Mucosa of descending colon (tissue), 3 donors: ENCODE data around the gene HPN. TPM values are rescaled to one million over a fixed set of nuclear protein-coding genes. Genes with fewer than 3 reads are reported as not detected.
A peak's percentile ranks its signal among the peaks of the same experiment; 100 is the strongest.
"Not testable (repeated sequence)": the region's sequence is repeated elsewhere in the genome, so short reads cannot be mapped to it uniquely, and the experiment has no call there.

Experiments used
- ATAC-seq: fragments of 200-7000 bp; cut with Tn5 transposase; one replicate; pipeline ENCODE4 v1.9.1; 2020; ENCODE audit warnings: mild to moderate bottlenecking, moderate library complexity
- DNase-seq, 3 donors: peaks; one replicate each; pipeline ENCODE4 v3.0.0-alpha.2; 2020
- H3K36me3 ChIP-seq: fragments of 200-600 bp; one replicate; pipeline ENCODE4 v1.8.0; 2021; ENCODE audit warnings: low read depth, mild to moderate bottlenecking
- H3K4me1 ChIP-seq: fragments of 200-600 bp; one replicate; pipeline ENCODE4 v1.8.0; 2021; ENCODE audit warnings: low read depth, mild to moderate bottlenecking
- H3K4me3 ChIP-seq: fragments of 200-600 bp; one replicate; pipeline ENCODE4 v1.8.0; 2021; ENCODE audit warnings: mild to moderate bottlenecking
- H3K9me3 ChIP-seq: fragments of 200-600 bp; one replicate; pipeline ENCODE4 v1.8.0; 2021; ENCODE audit warnings: mild to moderate bottlenecking
- CTCF ChIP-seq: fragments of 200-600 bp; IDR thresholded peaks from one replicate; pipeline ENCODE4 v1.8.0; 2022; ENCODE audit warnings: antibody characterized with exemption, mild to moderate bottlenecking
- intact Hi-C, 2 donors: fragments of 100-400 bp; cut with DNase I in 1 of 2; cut with micrococcal nuclease in 1 of 2; formaldehyde crosslinking; loops; one replicate each; pipeline versions ENCODE4 v1.11.0 to v1.11.1; 2022; cut with DNase I, micrococcal nuclease
- total RNA-seq, 3 donors: library from RNA; stranded (reverse); fragmentation: NEBNext Ultra II Directional in 2 of 3; extraction: Animal tissue kit (Norgen Biotek cat#: 25700) in 2 of 3; gene quantifications; one replicate each; pipeline versions ENCODE4 v1.2.1 to v1.2.4, GENCODE V29; 2021 to 2023
- donor health status: DM: no; HTN: no; CAD: no; lungs with moderate emphysema.
- donor health status: DM: no; HTN: no; CAD: no.
- donor health status: DM: no; HTN: yes; CAD: no.

Gene HPN
- total RNA-seq, 3 donors from 2014 or later, result 0.54 to 0.94 TPM; not detected in 1

GRCh38 chr19:35000647-35001501, 40.6 kb upstream of the HPN start:
- DNase-seq (peak; percentile 59 to 82 (median 63)), ATAC-seq (peak; percentile 5)
- TF ChIP-seq CTCF, result no peak
- H3K4me3 ChIP-seq, result peak overlapping the region; percentile 59
- no peaks in the 10 kb centered on the region for H3K9me3 ChIP-seq
- no peaks in the 10 kb centered on the region for H3K36me3 ChIP-seq
- H3K4me1 ChIP-seq, result peaks cover 56% of the 10 kb centered on the region
- intact Hi-C loops, result no loop called here

GRCh38 chr19:35002037-35002535, 39.4 kb upstream of the HPN start:
- no peaks in the 10 kb centered on the region for H3K36me3 ChIP-seq
- ATAC-seq (no peak), DNase-seq (peak in 1 of 3 donors; percentile 32)
- TF ChIP-seq CTCF, result no peak
- H3K4me3 ChIP-seq, result no peak overlapping the region
- H3K4me1 ChIP-seq, result peaks cover 67% of the 10 kb centered on the region
- intact Hi-C loops, result no loop called here
- H3K9me3 ChIP-seq, result no peaks in the 10 kb centered on the region

DNA sequence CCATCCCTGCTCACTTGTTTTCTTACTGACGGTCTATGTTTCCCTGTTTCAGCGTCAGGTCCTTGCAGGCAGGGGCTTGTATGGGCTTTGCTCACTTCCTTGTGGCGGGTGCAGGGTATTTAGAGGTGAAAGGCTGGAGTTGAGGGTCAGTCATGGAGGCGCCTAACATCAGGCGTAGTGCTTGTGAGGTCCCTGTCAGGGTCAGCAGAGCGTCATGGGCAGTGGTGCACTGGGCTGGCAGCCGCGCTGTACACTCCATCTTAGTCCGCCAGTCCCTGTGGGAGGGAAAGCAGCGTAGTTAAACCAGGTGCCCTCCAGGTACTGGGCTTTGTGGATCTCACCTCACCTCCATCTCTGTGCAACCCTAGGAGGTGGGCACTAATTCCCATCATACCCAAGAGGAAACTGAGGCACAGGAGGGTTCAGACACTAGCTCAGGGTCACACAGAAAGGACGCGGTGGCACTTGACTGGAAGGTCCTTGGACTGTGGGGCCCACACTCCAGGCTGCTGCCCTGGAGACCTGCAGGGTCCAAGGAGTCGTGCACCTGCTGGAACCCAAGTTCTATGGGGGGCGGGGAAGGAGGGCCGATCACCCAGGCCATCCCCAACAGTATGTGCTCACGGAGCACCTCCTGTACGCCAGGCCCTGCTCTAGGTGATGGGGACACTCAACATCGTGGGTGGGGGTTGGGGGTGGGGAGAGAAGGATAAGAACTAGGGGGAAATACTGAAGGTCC, 36.8 kb upstream of the HPN start:
- DNase-seq, result peak in 1 of 3 donors; percentile 39
- H3K36me3 ChIP-seq, result no peaks in the 10 kb centered on the region
- TF ChIP-seq CTCF, result no peak
- H3K4me1 ChIP-seq, result peaks cover 66% of the 10 kb centered on the region
- no peaks in the 10 kb centered on the region for H3K9me3 ChIP-seq
- H3K4me3 ChIP-seq, result no peak overlapping the region
- no peak for ATAC-seq
- intact Hi-C loops, result no loop called here

DNA sequence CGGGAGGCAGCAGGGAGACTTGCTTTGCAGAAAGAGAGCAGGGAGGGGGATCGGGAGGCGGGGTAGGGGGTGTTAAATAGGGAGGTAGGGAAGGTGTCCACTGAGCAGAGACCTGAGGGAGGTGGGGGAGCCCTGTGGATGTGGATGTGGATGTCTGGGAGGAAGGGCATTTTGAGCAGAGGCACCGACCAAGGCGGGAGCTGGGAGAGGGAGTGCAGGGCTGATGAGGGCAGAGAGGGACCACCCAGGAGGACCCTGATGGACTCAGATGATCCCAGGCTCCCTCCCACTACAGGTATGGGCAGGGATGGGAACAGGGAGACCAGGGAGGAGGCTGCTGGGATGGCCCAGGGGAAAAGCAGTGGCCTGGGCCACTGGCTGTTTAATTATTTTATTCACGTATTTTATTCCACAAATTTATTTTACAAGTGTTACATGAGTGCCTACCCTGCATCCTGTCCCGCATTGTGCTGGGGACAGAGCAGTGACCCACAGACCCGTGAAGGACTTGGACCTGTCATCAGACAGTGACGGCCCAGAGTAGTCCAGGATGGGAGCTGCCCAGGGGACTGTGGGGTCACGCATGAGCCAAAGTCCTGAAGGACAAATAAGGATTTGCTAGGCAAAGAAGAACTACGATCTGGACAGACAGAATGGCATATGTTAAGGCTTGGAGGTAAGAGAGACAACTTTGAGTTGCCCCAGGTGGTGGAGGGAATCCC, 36.1 kb upstream of the HPN start:
- ATAC-seq (no peak), DNase-seq (peak in 1 of 3 donors; percentile 30)
- peaks cover 63% of the 10 kb centered on the region for H3K4me1 ChIP-seq
- no peak overlapping the region for H3K4me3 ChIP-seq
- intact Hi-C loops, result no loop called here
- TF ChIP-seq CTCF, result no peak
- H3K9me3 ChIP-seq, result no peaks in the 10 kb centered on the region
- H3K36me3 ChIP-seq, result no peaks in the 10 kb centered on the region

GRCh38 chr19:35006007-35006341, 35.5 kb upstream of the HPN start:
- DNase-seq, result peak in 1 of 3 donors; percentile 30
- ATAC-seq, intact Hi-C loops, H3K9me3 ChIP-seq, H3K36me3 ChIP-seq, H3K4me3 ChIP-seq: not testable (repeated sequence)
- peaks cover 58% of the 10 kb centered on the region for H3K4me1 ChIP-seq
